Measurements from ENCODE around the gene PXDN.
"Not testable (repeated sequence)": the region's sequence is repeated elsewhere in the genome, so short reads cannot be mapped to it uniquely, and the experiment has no call there.

PXDN gene

GRCh38 chr2:1778566-1778965, 34.3 kb upstream of the PXDN start:
- in situ Hi-C loops (cut with MboI; ENCODE audit: low pct_unique_long_range_greater_than_20kb, low sequenced_read_pairs): no loop called here
- no peak for DNase-seq

GRCh38 chr2:1777781-1778180, 33.5 kb upstream of the PXDN start:
- in situ Hi-C loops (cut with MboI; ENCODE audit: low pct_unique_long_range_greater_than_20kb, low sequenced_read_pairs): no loop called here
- no peak for DNase-seq

GRCh38 chr2:1777156-1777555, 32.8 kb upstream of the PXDN start:
- no peak for DNase-seq
- in situ Hi-C loops (cut with MboI; ENCODE audit: low pct_unique_long_range_greater_than_20kb, low sequenced_read_pairs): no loop called here

GRCh38 chr2:1775511-1776035, 31.3 kb upstream of the PXDN start:
- in situ Hi-C loops (cut with MboI; ENCODE audit: low pct_unique_long_range_greater_than_20kb, low sequenced_read_pairs): no loop called here
- DNase-seq: no peak

GRCh38 chr2:1774929-1775328, 30.6 kb upstream of the PXDN start:
- no peak for DNase-seq
- in situ Hi-C loops (cut with MboI; ENCODE audit: low pct_unique_long_range_greater_than_20kb, low sequenced_read_pairs): no loop called here

GRCh38 chr2:1773883-1774282, 29.6 kb upstream of the PXDN start:
- in situ Hi-C loops (cut with MboI; ENCODE audit: low pct_unique_long_range_greater_than_20kb, low sequenced_read_pairs): no loop called here
- no peak for DNase-seq

GRCh38 chr2:1772471-1773267, 28.4 kb upstream of the PXDN start:
- no peak for DNase-seq
- in situ Hi-C loops (cut with MboI; ENCODE audit: low pct_unique_long_range_greater_than_20kb, low sequenced_read_pairs): no loop called here

- in situ Hi-C loops (cut with MboI; ENCODE audit: low pct_unique_long_range_greater_than_20kb, low sequenced_read_pairs): no loop called here
- DNase-seq: no peak
Measured at GRCh38 chr2:1771626-1772280, 27.4 kb upstream of the PXDN start.

GRCh38 chr2:1770566-1771380, 26.5 kb upstream of the PXDN start:
- no peak for DNase-seq
- in situ Hi-C loops (cut with MboI; ENCODE audit: low pct_unique_long_range_greater_than_20kb, low sequenced_read_pairs): no loop called here

- in situ Hi-C loops (cut with MboI; ENCODE audit: low pct_unique_long_range_greater_than_20kb, low sequenced_read_pairs): no loop called here
- peak; percentile 33 for DNase-seq
Measured at GRCh38 chr2:1769703-1770422, 25.5 kb upstream of the PXDN start.

GRCh38 chr2:1767939-1768691, 23.8 kb upstream of the PXDN start:
- no peak for DNase-seq

GRCh38 chr2:1766851-1767811, 22.8 kb upstream of the PXDN start:
- in situ Hi-C loops (cut with MboI; ENCODE audit: low pct_unique_long_range_greater_than_20kb, low sequenced_read_pairs): no loop called here

More at GRCh38 chr2:1767939-1768691, 23.8 kb upstream of the PXDN start:
- in situ Hi-C loops (cut with MboI; ENCODE audit: low pct_unique_long_range_greater_than_20kb, low sequenced_read_pairs): no loop called here

GRCh38 chr2:1766425-1766824, 22.1 kb upstream of the PXDN start:
- DNase-seq: no peak
- in situ Hi-C loops (cut with MboI; ENCODE audit: low pct_unique_long_range_greater_than_20kb, low sequenced_read_pairs): no loop called here

More at GRCh38 chr2:1766851-1767811, 22.8 kb upstream of the PXDN start:
- DNase-seq: no peak

GRCh38 chr2:1765201-1765600, 20.9 kb upstream of the PXDN start:
- in situ Hi-C loops (cut with MboI; ENCODE audit: low pct_unique_long_range_greater_than_20kb, low sequenced_read_pairs); DNase-seq: not testable (repeated sequence)

- DNase-seq: no peak
- in situ Hi-C loops (cut with MboI; ENCODE audit: low pct_unique_long_range_greater_than_20kb, low sequenced_read_pairs): no loop called here
Measured at GRCh38 chr2:1759611-1759930, 15.3 kb upstream of the PXDN start.

GRCh38 chr2:1758774-1759610, 14.7 kb upstream of the PXDN start:
- in situ Hi-C loops (cut with MboI; ENCODE audit: low pct_unique_long_range_greater_than_20kb, low sequenced_read_pairs): no loop called here
- no peak for DNase-seq

GRCh38 chr2:1758171-1758570, 13.9 kb upstream of the PXDN start:
- DNase-seq: no peak
- in situ Hi-C loops (cut with MboI; ENCODE audit: low pct_unique_long_range_greater_than_20kb, low sequenced_read_pairs): no loop called here
